ENCODE measurements around the gene TWIST2.
A peak's percentile ranks its signal among the peaks of the same experiment; 100 is the strongest.

Gene TWIST2

GRCh38 chr2:238929242-238930081, 81.6 kb downstream of the TWIST2 start:
- Histone ChIP-seq H4K8ac (ENCODE audit: low read depth, low read length) (no peak overlapping the region), H2AK5ac (ENCODE audit: low read depth, low read length) (peak overlapping the region; percentile 37), H3K27me3 (ENCODE audit: control insufficient read depth in 3 of 3, insufficient read depth in 3 of 3, low read depth in 1 of 3, low read length in 3 of 3) (peaks cover 0 to 21% (median 3%) of the 10 kb centered on the region in 3 experiments), H3K27ac (replicated peaks; ENCODE audit: low read length) (no peak overlapping the region), H4K91ac (ENCODE audit: low read depth, low read length, poor library complexity) (no peak overlapping the region), H3K23ac (ENCODE audit: low read depth, low read length, poor library complexity) (peak overlapping the region; percentile 22), H2BK120ac (ENCODE audit: low read depth, low read length) (no peak overlapping the region), H3K4me3 (ENCODE audit: low read length in 2 of 2) (peak overlapping the region in 1 of 2 donors; percentile 25), H3K4me2 (ENCODE audit: insufficient read depth, low read length, poor library complexity, severe bottlenecking) (no peak overlapping the region), H3K79me1 (ENCODE audit: low read depth, low read length) (no peaks in the 10 kb centered on the region), H3K14ac (ENCODE audit: low read length) (peak overlapping the region; percentile 5), H3K9me3 (replicated peaks in 1 of 2; ENCODE audit: control insufficient read depth in 2 of 2, insufficient read depth in 1 of 2, low read depth in 1 of 2, low read length in 2 of 2) (peaks cover 0 to 1% of the 10 kb centered on the region in 2 donors), H3K36me3 (replicated peaks in 1 of 2; ENCODE audit: control insufficient read depth in 2 of 2, insufficient read depth in 2 of 2, low read length in 2 of 2) (no peaks in the 10 kb centered on the region), H3K9ac (ENCODE audit: low read depth, low read length, poor library complexity) (no peak overlapping the region), H2BK15ac (ENCODE audit: low read length) (peak overlapping the region; percentile 92), H2AFZ (ENCODE audit: low read length) (peak overlapping the region; percentile 16), H3K4ac (ENCODE audit: low read length) (no peak overlapping the region), H3K4me1 (ENCODE audit: control insufficient read depth in 2 of 2, insufficient read depth in 1 of 2, low read depth in 1 of 2, low read length in 2 of 2) (peaks cover 0 to 8% of the 10 kb centered on the region in 2 donors), H3K18ac (ENCODE audit: low read length) (peak overlapping the region; percentile 64), H2BK12ac (ENCODE audit: low read length) (peak overlapping the region; percentile 97), H2BK5ac (ENCODE audit: low read length) (no peak overlapping the region)
- WGBS, 2 donors (ENCODE audit: extremely low coverage in 2 of 2, insufficient read length in 2 of 2, insufficient replicate concordance in 1 of 2) = no CpG with 5 or more reads among the region's 12 CpGs
- no peak for DNase-seq (ENCODE audit: low spot score)

DNA sequence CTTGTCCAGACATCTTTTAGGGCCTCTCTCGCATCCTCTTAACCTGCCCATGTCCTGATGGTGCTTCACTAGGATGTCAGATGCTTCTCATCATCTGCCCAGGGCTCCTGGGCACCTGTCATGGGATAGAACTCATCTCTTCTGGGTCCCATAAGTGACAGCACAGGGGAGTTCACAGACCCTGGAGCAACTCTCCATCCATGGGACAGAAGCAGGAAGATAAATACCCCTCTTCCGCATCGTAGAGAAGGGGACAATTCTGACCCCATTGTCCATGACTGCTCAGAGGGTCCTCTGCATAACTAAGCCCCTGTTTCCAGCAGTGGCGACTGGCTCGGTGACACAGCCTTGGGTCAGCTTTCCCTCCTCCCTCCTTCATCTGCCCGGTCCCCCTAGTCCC, 82.3 kb downstream of the TWIST2 start:
- Histone ChIP-seq H3K14ac (ENCODE audit: low read length) (no peak overlapping the region), H3K4ac (ENCODE audit: low read length) (no peak overlapping the region), H3K9ac (ENCODE audit: low read depth, low read length, poor library complexity) (no peak overlapping the region), H3K27me3 (ENCODE audit: control insufficient read depth in 3 of 3, insufficient read depth in 3 of 3, low read depth in 1 of 3, low read length in 3 of 3) (peaks cover 0 to 17% (median 0%) of the 10 kb centered on the region in 3 experiments), H3K27ac (replicated peaks; ENCODE audit: low read length) (no peak overlapping the region), H3K9me3 (replicated peaks in 1 of 2; ENCODE audit: control insufficient read depth in 2 of 2, insufficient read depth in 1 of 2, low read depth in 1 of 2, low read length in 2 of 2) (peaks cover 0 to 1% of the 10 kb centered on the region in 2 donors), H4K8ac (ENCODE audit: low read depth, low read length) (no peak overlapping the region), H2BK12ac (ENCODE audit: low read length) (no peak overlapping the region), H2BK120ac (ENCODE audit: low read depth, low read length) (no peak overlapping the region), H3K36me3 (replicated peaks in 1 of 2; ENCODE audit: control insufficient read depth in 2 of 2, insufficient read depth in 2 of 2, low read length in 2 of 2) (no peaks in the 10 kb centered on the region), H3K23ac (ENCODE audit: low read depth, low read length, poor library complexity) (no peak overlapping the region), H2AFZ (ENCODE audit: low read length) (no peak overlapping the region), H3K18ac (ENCODE audit: low read length) (no peak overlapping the region), H2AK5ac (ENCODE audit: low read depth, low read length) (no peak overlapping the region), H3K4me3 (ENCODE audit: low read length in 2 of 2) (no peak overlapping the region), H3K4me2 (ENCODE audit: insufficient read depth, low read length, poor library complexity, severe bottlenecking) (no peak overlapping the region), H3K4me1 (ENCODE audit: control insufficient read depth in 2 of 2, insufficient read depth in 1 of 2, low read depth in 1 of 2, low read length in 2 of 2) (peaks cover 0 to 8% of the 10 kb centered on the region in 2 donors), H4K91ac (ENCODE audit: low read depth, low read length, poor library complexity) (no peak overlapping the region), H3K79me1 (ENCODE audit: low read depth, low read length) (no peaks in the 10 kb centered on the region), H2BK5ac (ENCODE audit: low read length) (no peak overlapping the region), H2BK15ac (ENCODE audit: low read length) (no peak overlapping the region)
- WGBS, 2 donors (ENCODE audit: extremely low coverage in 2 of 2, insufficient read length in 2 of 2, insufficient replicate concordance in 1 of 2) = no CpG with 5 or more reads among the region's 6 CpGs
- DNase-seq (ENCODE audit: low spot score) = no peak

GRCh38 chr2:238936162-238937052, 88.5 kb downstream of the TWIST2 start:
- no peak overlapping the region for H4K91ac ChIP-seq (ENCODE audit: low read depth, low read length, poor library complexity)
- H3K4me1 ChIP-seq (ENCODE audit: control insufficient read depth in 2 of 2, insufficient read depth in 1 of 2, low read depth in 1 of 2, low read length in 2 of 2) = no peaks in the 10 kb centered on the region
- no peak overlapping the region for H2BK15ac ChIP-seq (ENCODE audit: low read length)
- H2BK120ac ChIP-seq (ENCODE audit: low read depth, low read length) = no peak overlapping the region
- H3K4ac ChIP-seq (ENCODE audit: low read length) = no peak overlapping the region
- H2BK12ac ChIP-seq (ENCODE audit: low read length) = no peak overlapping the region
- H3K36me3 ChIP-seq (replicated peaks in 1 of 2; ENCODE audit: control insufficient read depth in 2 of 2, insufficient read depth in 2 of 2, low read length in 2 of 2) = no peaks in the 10 kb centered on the region
- no peak overlapping the region for H3K9ac ChIP-seq (ENCODE audit: low read depth, low read length, poor library complexity)
- no peak overlapping the region for H2AK5ac ChIP-seq (ENCODE audit: low read depth, low read length)
- H3K27me3 ChIP-seq (ENCODE audit: control insufficient read depth in 3 of 3, insufficient read depth in 3 of 3, low read depth in 1 of 3, low read length in 3 of 3) = no peaks in the 10 kb centered on the region
- no peak overlapping the region for H4K8ac ChIP-seq (ENCODE audit: low read depth, low read length)
- no CpG with 5 or more reads among the region's 15 CpGs for whole genome bisulfite sequencing, 2 donors (ENCODE audit: extremely low coverage in 2 of 2, insufficient read length in 2 of 2, insufficient replicate concordance in 1 of 2)
- H2AFZ ChIP-seq (ENCODE audit: low read length) = no peak overlapping the region
- no peak overlapping the region for H3K18ac ChIP-seq (ENCODE audit: low read length)
- no peak overlapping the region for H3K4me3 ChIP-seq (ENCODE audit: low read length in 2 of 2)
- no peak overlapping the region for H3K14ac ChIP-seq (ENCODE audit: low read length)
- H2BK5ac ChIP-seq (ENCODE audit: low read length) = no peak overlapping the region
- no peak overlapping the region for H3K27ac ChIP-seq (replicated peaks; ENCODE audit: low read length)
- no peaks in the 10 kb centered on the region for H3K79me1 ChIP-seq (ENCODE audit: low read depth, low read length)
- peaks cover 0 to 3% of the 10 kb centered on the region in 2 donors for H3K9me3 ChIP-seq (replicated peaks in 1 of 2; ENCODE audit: control insufficient read depth in 2 of 2, insufficient read depth in 1 of 2, low read depth in 1 of 2, low read length in 2 of 2)
- no peak overlapping the region for H3K4me2 ChIP-seq (ENCODE audit: insufficient read depth, low read length, poor library complexity, severe bottlenecking)
- H3K23ac ChIP-seq (ENCODE audit: low read depth, low read length, poor library complexity) = no peak overlapping the region
- DNase-seq (ENCODE audit: low spot score) = no peak

GRCh38 chr2:238938003-238938400, 90.1 kb downstream of the TWIST2 start:
- no peak overlapping the region for H3K4ac ChIP-seq (ENCODE audit: low read length)
- H3K4me3 ChIP-seq (ENCODE audit: low read length in 2 of 2) = no peak overlapping the region
- H2BK5ac ChIP-seq (ENCODE audit: low read length) = no peak overlapping the region
- no peak overlapping the region for H3K4me2 ChIP-seq (ENCODE audit: insufficient read depth, low read length, poor library complexity, severe bottlenecking)
- H4K91ac ChIP-seq (ENCODE audit: low read depth, low read length, poor library complexity) = no peak overlapping the region
- no peaks in the 10 kb centered on the region for H3K79me1 ChIP-seq (ENCODE audit: low read depth, low read length)
- H3K27me3 ChIP-seq (ENCODE audit: control insufficient read depth in 3 of 3, insufficient read depth in 3 of 3, low read depth in 1 of 3, low read length in 3 of 3) = no peaks in the 10 kb centered on the region
- H2BK120ac ChIP-seq (ENCODE audit: low read depth, low read length) = no peak overlapping the region
- no CpG with 5 or more reads among the region's 9 CpGs for WGBS, 2 donors (ENCODE audit: extremely low coverage in 2 of 2, insufficient read length in 2 of 2, insufficient replicate concordance in 1 of 2)
- no peak overlapping the region for H3K14ac ChIP-seq (ENCODE audit: low read length)
- no peak overlapping the region for H2AFZ ChIP-seq (ENCODE audit: low read length)
- no peak overlapping the region for H3K9ac ChIP-seq (ENCODE audit: low read depth, low read length, poor library complexity)
- H4K8ac ChIP-seq (ENCODE audit: low read depth, low read length) = no peak overlapping the region
- DNase-seq (ENCODE audit: low spot score) = no peak
- H3K27ac ChIP-seq (replicated peaks; ENCODE audit: low read length) = no peak overlapping the region
- no peak overlapping the region for H3K18ac ChIP-seq (ENCODE audit: low read length)
- no peak overlapping the region for H2BK15ac ChIP-seq (ENCODE audit: low read length)
- no peaks in the 10 kb centered on the region for H3K4me1 ChIP-seq (ENCODE audit: control insufficient read depth in 2 of 2, insufficient read depth in 1 of 2, low read depth in 1 of 2, low read length in 2 of 2)
- H3K9me3 ChIP-seq (replicated peaks in 1 of 2; ENCODE audit: control insufficient read depth in 2 of 2, insufficient read depth in 1 of 2, low read depth in 1 of 2, low read length in 2 of 2) = peaks cover 0 to 3% of the 10 kb centered on the region in 2 donors
- H3K23ac ChIP-seq (ENCODE audit: low read depth, low read length, poor library complexity) = no peak overlapping the region
- no peak overlapping the region for H2BK12ac ChIP-seq (ENCODE audit: low read length)
- H3K36me3 ChIP-seq (replicated peaks in 1 of 2; ENCODE audit: control insufficient read depth in 2 of 2, insufficient read depth in 2 of 2, low read length in 2 of 2) = no peaks in the 10 kb centered on the region
- H2AK5ac ChIP-seq (ENCODE audit: low read depth, low read length) = no peak overlapping the region

Measured in neuronal stem cell (in vitro differentiated cells).